Panc1 (cell line): ENCODE results near the gene ZBTB45. TPM values are rescaled to one million over a fixed set of nuclear protein-coding genes. Genes with fewer than 3 reads are reported as not detected.
"Not testable (repeated sequence)": the region's sequence is repeated elsewhere in the genome, so short reads cannot be mapped to it uniquely, and the experiment has no call there.

Experiments
- ATAC-seq: fragments of 200-7000 bp; cut with Tn5 transposase; 2 replicates; pipeline ENCODE4 v1.9.1; 2020; ENCODE audit warnings: mild to moderate bottlenecking, moderate library complexity
- BruUV-seq: library from RNA; stranded (reverse); fragments of 400-500 nt; replicated peaks from 2 replicates; lab custom pipeline; 2021; lab: Mats Ljungman, UMichigan
- CTCF ChIA-PET: fragments of 300-600 bp; sonication (Branson Sonifier 250); formaldehyde crosslinking; loops from one replicate; lab custom pipeline; 2022; ENCODE audit warnings: antibody characterized with exemption; lab: Charles Lee
- POLR2A ChIA-PET: fragments of 300-600 bp; sonication (Branson Sonifier 250); formaldehyde crosslinking; loops from one replicate; lab custom pipeline; 2022; ENCODE audit warnings: antibody characterized with exemption; lab: Charles Lee
- DNase-seq: peaks from one replicate; pipeline ENCODE4 v3.0.0-alpha.2; 2010; ENCODE audit warnings: low read depth, low spot score
- H3K27ac ChIP-seq: 2 replicates; pipeline ENCODE4 v1.5.1; 2011; ENCODE audit warnings: mild to moderate bottlenecking, low read length, inconsistent platforms
- H3K27me3 ChIP-seq: fragments of 200-500 bp; sonication (Bioruptor generic); 2 replicates; pipeline ENCODE4 v1.6.0; 2014; ENCODE audit warnings: low read length, inconsistent platforms; ENCODE audit not compliant: control insufficient read depth, insufficient read depth
- H3K36me3 ChIP-seq: fragments of 200-500 bp; sonication (Bioruptor generic); 2 replicates; pipeline ENCODE4 v1.5.1; 2014; ENCODE audit warnings: inconsistent platforms, mild to moderate bottlenecking, low read length, moderate library complexity; ENCODE audit not compliant: control insufficient read depth, insufficient read depth
- H3K4me1 ChIP-seq: 2 replicates; pipeline ENCODE4 v1.5.1; 2011; ENCODE audit warnings: inconsistent platforms, mild to moderate bottlenecking, low read length, moderate library complexity; ENCODE audit not compliant: control insufficient read depth, insufficient read depth
- H3K4me3 ChIP-seq, 2 experiments: 2 replicates each; pipeline ENCODE4 v1.5.1; 2011 to 2012; ENCODE audit warnings: low read depth in 2 of 2, low read length in 2 of 2, mild to moderate bottlenecking in 2 of 2, inconsistent platforms in 1 of 2, moderate library complexity in 1 of 2
- H3K9me3 ChIP-seq: fragments of 200-500 bp; sonication (Bioruptor generic); 2 replicates; pipeline ENCODE4 v1.5.1; 2014; ENCODE audit warnings: low read depth, mild to moderate bottlenecking, inconsistent platforms, low read length, moderate library complexity; ENCODE audit not compliant: control insufficient read depth, insufficient read depth
- POLR2AphosphoS5 ChIP-seq: IDR thresholded peaks from 2 replicates; pipeline ENCODE4 v1.6.1; 2012; ENCODE audit warnings: mild to moderate bottlenecking, low read depth, low read length, moderate library complexity
- SIN3A ChIP-seq: IDR thresholded peaks from 2 replicates; pipeline ENCODE4 v1.6.1; 2012; ENCODE audit warnings: low read depth, mild to moderate bottlenecking, low read length, moderate library complexity, borderline replicate concordance; ENCODE audit not compliant: insufficient read depth
- TCF7L2 ChIP-seq: IDR thresholded peaks from 2 replicates; pipeline ENCODE4 v1.6.1; 2011; ENCODE audit warnings: mild to moderate bottlenecking, low read depth, low read length, inconsistent platforms
- in situ Hi-C: cut with HindIII; loops from 2 replicates; pipeline ENCODE4 v1.10.0; 2016; ENCODE audit warnings: low sequenced_read_pairs, low pct_unique_long_range_greater_than_20kb
- intact Hi-C: fragments of 100-400 bp; cut with micrococcal nuclease; formaldehyde crosslinking; loops from one replicate; pipeline ENCODE4 v1.10.0; 2022; ENCODE audit not compliant: unreplicated experiment
- total RNA-seq: library from RNA; stranded (reverse); gene quantifications from one replicate; pipeline ENCODE4 v1.2.1, GENCODE V29; 2021; ENCODE audit not compliant: unreplicated experiment
- TF ChIP-seq, protein P1 (sequence below), 2 experiments: IDR thresholded peaks; 2 replicates each; pipeline ENCODE4 v1.6.1; 2011 to 2012; ENCODE audit warnings: low read depth in 2 of 2, control low read depth in 1 of 2, low read length in 1 of 2, mild to moderate bottlenecking in 1 of 2, moderate library complexity in 1 of 2; ENCODE audit not compliant: insufficient read depth in 1 of 2
- TF ChIP-seq, protein P2 (sequence below): fragments of 450-650 bp; IDR thresholded peaks from 2 replicates; pipeline ENCODE4 v1.5.1; 2017; ENCODE audit warnings: mild to moderate bottlenecking

The ZBTB45 gene
- total RNA-seq, 1 experiment from 2014 or later: 24.7 TPM

DNA sequence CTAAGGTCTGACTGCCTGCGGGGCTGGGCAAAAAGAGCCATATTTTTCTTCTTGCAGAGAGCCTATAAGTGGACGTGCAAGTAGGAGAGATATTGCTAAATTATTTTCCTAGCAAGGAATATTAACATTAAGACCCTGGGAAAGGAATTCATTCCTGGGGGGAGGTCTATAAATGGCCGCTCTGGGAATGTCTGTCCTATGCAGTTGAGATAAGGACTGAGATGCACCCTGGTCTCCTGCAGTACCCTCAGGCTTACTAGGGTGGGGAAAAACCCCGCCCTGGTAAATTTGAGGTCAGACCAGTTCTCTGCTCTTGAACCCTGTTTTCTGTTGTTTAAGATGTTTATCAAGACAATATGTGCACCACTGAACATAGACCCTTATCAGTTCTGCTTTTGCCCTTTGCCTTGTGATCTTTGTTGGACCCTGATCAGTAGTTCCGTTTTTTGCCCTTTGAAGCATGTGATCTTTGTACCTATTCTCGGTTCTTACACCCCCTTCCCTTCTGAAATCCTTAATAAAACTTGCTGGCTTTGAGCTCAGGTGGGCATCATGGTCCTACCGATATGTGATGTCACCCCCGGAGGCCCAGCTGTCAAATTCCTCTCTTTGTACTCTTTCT is 11.9 kb downstream of the ZBTB45 start:
- BruUV-seq, H3K27ac ChIP-seq, H3K4me3 ChIP-seq, H3K27me3 ChIP-seq, in situ Hi-C loops, intact Hi-C loops, H3K36me3 ChIP-seq, DNase-seq, H3K4me1 ChIP-seq, H3K9me3 ChIP-seq, ATAC-seq: not testable (repeated sequence)
- CTCF ChIA-PET: interaction anchor here (0.7 kb wide), 1 partner anchor 51 kb away, joined by 3 read pairs; no protein-coding TSS in a partner anchor
- POLR2A ChIA-PET: interaction anchor here (0.8 kb wide), 1 partner anchor 9 kb away, joined by 3 read pairs; no protein-coding TSS in a partner anchor

DNA sequence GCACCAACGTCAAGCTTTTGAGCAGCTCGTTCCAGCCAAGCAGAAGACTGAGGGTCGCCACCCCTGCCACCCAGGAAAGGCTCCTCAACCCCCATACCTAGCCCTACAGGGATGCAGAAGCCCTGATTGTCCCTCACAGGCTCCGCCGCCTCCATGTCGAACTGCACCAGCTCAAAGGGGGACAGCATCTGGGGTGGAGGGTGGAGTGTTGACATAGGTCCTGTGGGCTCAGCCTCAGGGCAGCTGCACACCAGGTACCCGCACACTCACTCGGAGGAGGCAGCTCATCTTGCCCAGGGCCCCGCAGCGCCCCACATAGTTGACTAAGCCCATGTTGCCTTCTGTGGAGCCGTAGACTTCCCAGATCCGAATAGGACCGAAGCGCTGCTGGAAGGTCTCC is 19.4 kb downstream of the ZBTB45 start:
- no peaks in the 10 kb centered on the region for H3K9me3 ChIP-seq
- ChIA-PET POLR2A (no interaction called here), CTCF (no interaction called here)
- peaks cover 6% of the 10 kb centered on the region; the same call in 1 of the 2 replicates for H3K4me1 ChIP-seq
- peak overlapping the region; percentile 65 to 83 for H3K4me3 ChIP-seq
- H3K36me3 ChIP-seq: peaks cover 3% of the 10 kb centered on the region; the same call in 1 of the 2 replicates
- H3K27ac ChIP-seq: peak overlapping the region; percentile 98
- ATAC-seq (no peak), DNase-seq (no peak)
- in situ Hi-C loops (no loop called here), intact Hi-C loops (no loop called here)
- TF ChIP-seq, protein P1, sequence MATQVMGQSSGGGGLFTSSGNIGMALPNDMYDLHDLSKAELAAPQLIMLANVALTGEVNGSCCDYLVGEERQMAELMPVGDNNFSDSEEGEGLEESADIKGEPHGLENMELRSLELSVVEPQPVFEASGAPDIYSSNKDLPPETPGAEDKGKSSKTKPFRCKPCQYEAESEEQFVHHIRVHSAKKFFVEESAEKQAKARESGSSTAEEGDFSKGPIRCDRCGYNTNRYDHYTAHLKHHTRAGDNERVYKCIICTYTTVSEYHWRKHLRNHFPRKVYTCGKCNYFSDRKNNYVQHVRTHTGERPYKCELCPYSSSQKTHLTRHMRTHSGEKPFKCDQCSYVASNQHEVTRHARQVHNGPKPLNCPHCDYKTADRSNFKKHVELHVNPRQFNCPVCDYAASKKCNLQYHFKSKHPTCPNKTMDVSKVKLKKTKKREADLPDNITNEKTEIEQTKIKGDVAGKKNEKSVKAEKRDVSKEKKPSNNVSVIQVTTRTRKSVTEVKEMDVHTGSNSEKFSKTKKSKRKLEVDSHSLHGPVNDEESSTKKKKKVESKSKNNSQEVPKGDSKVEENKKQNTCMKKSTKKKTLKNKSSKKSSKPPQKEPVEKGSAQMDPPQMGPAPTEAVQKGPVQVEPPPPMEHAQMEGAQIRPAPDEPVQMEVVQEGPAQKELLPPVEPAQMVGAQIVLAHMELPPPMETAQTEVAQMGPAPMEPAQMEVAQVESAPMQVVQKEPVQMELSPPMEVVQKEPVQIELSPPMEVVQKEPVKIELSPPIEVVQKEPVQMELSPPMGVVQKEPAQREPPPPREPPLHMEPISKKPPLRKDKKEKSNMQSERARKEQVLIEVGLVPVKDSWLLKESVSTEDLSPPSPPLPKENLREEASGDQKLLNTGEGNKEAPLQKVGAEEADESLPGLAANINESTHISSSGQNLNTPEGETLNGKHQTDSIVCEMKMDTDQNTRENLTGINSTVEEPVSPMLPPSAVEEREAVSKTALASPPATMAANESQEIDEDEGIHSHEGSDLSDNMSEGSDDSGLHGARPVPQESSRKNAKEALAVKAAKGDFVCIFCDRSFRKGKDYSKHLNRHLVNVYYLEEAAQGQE (IDR thresholded peaks at IDR 0.05; ENCODE audit: insufficient read depth in 1 of 2, low read depth in 2 of 2, low read length in 1 of 2): no peak
- TF ChIP-seq SIN3A: no peak
- TF ChIP-seq, protein P2, sequence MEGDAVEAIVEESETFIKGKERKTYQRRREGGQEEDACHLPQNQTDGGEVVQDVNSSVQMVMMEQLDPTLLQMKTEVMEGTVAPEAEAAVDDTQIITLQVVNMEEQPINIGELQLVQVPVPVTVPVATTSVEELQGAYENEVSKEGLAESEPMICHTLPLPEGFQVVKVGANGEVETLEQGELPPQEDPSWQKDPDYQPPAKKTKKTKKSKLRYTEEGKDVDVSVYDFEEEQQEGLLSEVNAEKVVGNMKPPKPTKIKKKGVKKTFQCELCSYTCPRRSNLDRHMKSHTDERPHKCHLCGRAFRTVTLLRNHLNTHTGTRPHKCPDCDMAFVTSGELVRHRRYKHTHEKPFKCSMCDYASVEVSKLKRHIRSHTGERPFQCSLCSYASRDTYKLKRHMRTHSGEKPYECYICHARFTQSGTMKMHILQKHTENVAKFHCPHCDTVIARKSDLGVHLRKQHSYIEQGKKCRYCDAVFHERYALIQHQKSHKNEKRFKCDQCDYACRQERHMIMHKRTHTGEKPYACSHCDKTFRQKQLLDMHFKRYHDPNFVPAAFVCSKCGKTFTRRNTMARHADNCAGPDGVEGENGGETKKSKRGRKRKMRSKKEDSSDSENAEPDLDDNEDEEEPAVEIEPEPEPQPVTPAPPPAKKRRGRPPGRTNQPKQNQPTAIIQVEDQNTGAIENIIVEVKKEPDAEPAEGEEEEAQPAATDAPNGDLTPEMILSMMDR: no peak
- no peak for TF ChIP-seq TCF7L2
- TF ChIP-seq POLR2AphosphoS5: no peak
- no peaks in the 10 kb centered on the region for H3K27me3 ChIP-seq
- no TSS peak for BruUV-seq
